ENCODE measurements around the gene TNC.

Gene TNC

GRCh38 chr9:115127191-115127817 is 9.3 kb upstream of the TNC start:
- DNase-seq (ENCODE audit: low read depth), result peak; percentile 49
- no peak overlapping the region for H3K4me3 ChIP-seq (replicated peaks; ENCODE audit: low read depth, low read length)

GRCh38 chr9:115126404-115126803 is 8.4 kb upstream of the TNC start:
- H3K4me3 ChIP-seq (replicated peaks; ENCODE audit: low read depth, low read length), result no peak overlapping the region
- no peak for DNase-seq (ENCODE audit: low read depth)
- TF ChIP-seq CTCF (IDR thresholded peaks at IDR 0.05; ENCODE audit: low read length, missing control alignments), result no peak

More at GRCh38 chr9:115127191-115127817, 9.3 kb upstream of the TNC start:
- no peak for TF ChIP-seq CTCF (IDR thresholded peaks at IDR 0.05; ENCODE audit: low read length, missing control alignments)

GRCh38 chr9:115122937-115123336 is 5.0 kb upstream of the TNC start:
- no peak overlapping the region for H3K4me3 ChIP-seq (replicated peaks; ENCODE audit: low read depth, low read length)
- no peak for DNase-seq (ENCODE audit: low read depth)
- TF ChIP-seq CTCF (IDR thresholded peaks at IDR 0.05; ENCODE audit: low read length, missing control alignments), result no peak

GRCh38 chr9:115121181-115121580 is 3.2 kb upstream of the TNC start:
- no peak for TF ChIP-seq CTCF (IDR thresholded peaks at IDR 0.05; ENCODE audit: low read length, missing control alignments)
- no peak for DNase-seq (ENCODE audit: low read depth)
- no peak overlapping the region for H3K4me3 ChIP-seq (replicated peaks; ENCODE audit: low read depth, low read length)

GRCh38 chr9:115118879-115119218 is 892 bp upstream of the TNC start:
- peak; percentile 81 for DNase-seq (ENCODE audit: low read depth)
- no peak for TF ChIP-seq CTCF (IDR thresholded peaks at IDR 0.05; ENCODE audit: low read length, missing control alignments)
- H3K4me3 ChIP-seq (replicated peaks; ENCODE audit: low read depth, low read length), result peak overlapping the region; percentile 40

GRCh38 chr9:115116421-115117284 is 1.3 kb downstream of the TNC start:
- no peak overlapping the region for H3K4me3 ChIP-seq (replicated peaks; ENCODE audit: low read depth, low read length)
- no peak for TF ChIP-seq CTCF (IDR thresholded peaks at IDR 0.05; ENCODE audit: low read length, missing control alignments)
- no peak for DNase-seq (ENCODE audit: low read depth)

Data from fibroblast of pulmonary artery (primary cell).